Body of pancreas (tissue), 4 donors: ENCODE results near the gene BARX1. TPM values are rescaled to one million over a fixed set of nuclear protein-coding genes. Genes with fewer than 3 reads are reported as not detected.

ENCODE experiments used
- ATAC-seq: fragments of 150-250 bp; one replicate; pipeline ENCODE4 v1.9.1; 2016
- DNase-seq, 4 donors: peaks; one replicate each; pipeline ENCODE4 v3.0.0-alpha.2; 2019
- H3K27ac ChIP-seq, 4 donors: fragments of 200-600 bp; sonication (generic); 1 replicate in 3 of 4; 2 replicates in 1 of 4; pipeline versions ENCODE4 v1.5.1 to v1.6.1; 2016 to 2019; ENCODE audit warnings: mild to moderate bottlenecking in 1 of 4, mixed read lengths in 1 of 4, moderate library complexity in 1 of 4
- H3K27me3 ChIP-seq, 2 donors: fragments of 200-600 bp; sonication (generic); one replicate each; pipeline ENCODE4 v1.6.0; 2016; ENCODE audit warnings: mild to moderate bottlenecking in 1 of 2
- H3K36me3 ChIP-seq, 2 donors: fragments of 200-600 bp; sonication (generic); replicated peaks in 1 of 2; 2 replicates each; pipeline ENCODE4 v1.5.1; 2016; ENCODE audit warnings: low read depth in 2 of 2; ENCODE audit not compliant: insufficient read depth in 1 of 2
- H3K4me1 ChIP-seq: fragments of 200-600 bp; sonication (generic); one replicate; pipeline ENCODE4 v1.6.0; 2016
- H3K4me3 ChIP-seq, 2 donors: fragments of 200-600 bp; sonication (generic); 1 replicate in 1 of 2; 2 replicates in 1 of 2; pipeline ENCODE4 v1.5.1; 2016 to 2019
- H3K9me3 ChIP-seq, 3 donors: fragments of 200-600 bp; sonication (generic); 1 replicate in 2 of 3; 2 replicates in 1 of 3; pipeline ENCODE4 v1.5.1; 2016
- CTCF ChIP-seq, 7 experiments: fragments of 450-650 bp in 4 of 7; fragments of 200-600 bp in 3 of 7; sonication (generic) in 3 of 7; IDR thresholded peaks; one replicate each; pipeline ENCODE4 v1.5.1; 2016 to 2019; ENCODE audit warnings: antibody characterized with exemption in 7 of 7
- POLR2A ChIP-seq, 3 donors: fragments of 450-650 bp; IDR thresholded peaks; one replicate each; pipeline ENCODE4 v1.6.1; 2016; ENCODE audit warnings: antibody characterized with exemption in 3 of 3, mild to moderate bottlenecking in 2 of 3
- WGBS, 2 donors: methylation state at CpG; one replicate each; pipeline ENCODE4 v1.1.5; 2017; 5-methylcytosine and 5-hydroxymethylcytosine counted together
- intact Hi-C: fragments of 100-400 bp; cut with DNase I; formaldehyde crosslinking; loops from one replicate; pipeline ENCODE4 v1.15.1; 2023
- total RNA-seq, 2 donors: library from RNA; depleted of rRNA; stranded (reverse); fragments of >200 nt; gene quantifications; one replicate each; pipeline ENCODE4 v1.1.0, GENCODE V29; 2016

Gene BARX1
- total RNA-seq, 2 donors from 2014 or later, result 0.26 to 5.6 TPM

- no peaks in the 10 kb centered on the region for H3K9me3 ChIP-seq
- H3K27ac ChIP-seq, result no peak overlapping the region
- no peaks in the 10 kb centered on the region for H3K4me1 ChIP-seq
- no peak overlapping the region for H3K4me3 ChIP-seq
- H3K27me3 ChIP-seq, result no peaks in the 10 kb centered on the region
- WGBS, 2 donors, result 75 to 83% methylated on average over 10 of the region's 10 CpGs
- DNase-seq, result no peak
- ATAC-seq, result no peak
- intact Hi-C loops, result no loop called here
- TF ChIP-seq CTCF (IDR thresholded peaks at IDR 0.05), result no peak
- TF ChIP-seq POLR2A (IDR thresholded peaks at IDR 0.05), result no peak
- H3K36me3 ChIP-seq, result no peaks in the 10 kb centered on the region
Measured at GRCh38 chr9:93906195-93906880, 48.8 kb downstream of the BARX1 start.

- Histone ChIP-seq H3K36me3 (no peaks in the 10 kb centered on the region), H3K4me1 (no peaks in the 10 kb centered on the region), H3K27me3 (no peaks in the 10 kb centered on the region), H3K27ac (no peak overlapping the region), H3K4me3 (no peak overlapping the region), H3K9me3 (no peaks in the 10 kb centered on the region)
- ATAC-seq (no peak), DNase-seq (peak in 1 of 4 donors; percentile 4)
- intact Hi-C loops, result no loop called here
- TF ChIP-seq POLR2A (IDR thresholded peaks at IDR 0.05) (no peak), CTCF (IDR thresholded peaks at IDR 0.05) (no peak)
- WGBS, 2 donors, result 92 to 99% methylated on average over 9 to 10 of the region's 10 CpGs
Measured at GRCh38 chr9:93905473-93906133, 49.6 kb downstream of the BARX1 start.

- Histone ChIP-seq H3K9me3 (no peaks in the 10 kb centered on the region), H3K36me3 (no peaks in the 10 kb centered on the region), H3K27ac (no peak overlapping the region), H3K4me1 (no peaks in the 10 kb centered on the region), H3K4me3 (no peak overlapping the region), H3K27me3 (no peaks in the 10 kb centered on the region)
- 76 to 77% methylated on average over 12 of the region's 12 CpGs for WGBS, 2 donors
- ATAC-seq, result no peak
- intact Hi-C loops, result no loop called here
- TF ChIP-seq POLR2A (IDR thresholded peaks at IDR 0.05), result no peak
- TF ChIP-seq CTCF (IDR thresholded peaks at IDR 0.05), result no peak
- peak in 1 of 4 donors; percentile 7 for DNase-seq
Measured at GRCh38 chr9:93904649-93905472, 50.3 kb downstream of the BARX1 start.

GRCh38 chr9:93903886-93904648 lies 51.1 kb downstream of the BARX1 start:
- no peaks in the 10 kb centered on the region for H3K4me1 ChIP-seq
- H3K36me3 ChIP-seq, result no peaks in the 10 kb centered on the region
- TF ChIP-seq POLR2A (IDR thresholded peaks at IDR 0.05), result no peak
- no peak for TF ChIP-seq CTCF (IDR thresholded peaks at IDR 0.05)
- intact Hi-C loops, result no loop called here
- no peak overlapping the region for H3K4me3 ChIP-seq
- H3K27ac ChIP-seq, result no peak overlapping the region
- H3K27me3 ChIP-seq, result no peaks in the 10 kb centered on the region
- whole genome bisulfite sequencing, 2 donors, result 79 to 82% methylated on average over 9 to 10 of the region's 10 CpGs
- H3K9me3 ChIP-seq, result no peaks in the 10 kb centered on the region
- ATAC-seq (no peak), DNase-seq (peak in 1 of 4 donors; percentile 8)
